ENCODE measurements around the gene GRIN3B. TPM values are rescaled to one million over a fixed set of nuclear protein-coding genes. Genes with fewer than 3 reads are reported as not detected.

GRIN3B gene
- total and polyA plus RNA-seq, 2 of the 4 experiments (the other 2 are of a cell fraction), result under 0.01 to 0.91 TPM

DNA sequence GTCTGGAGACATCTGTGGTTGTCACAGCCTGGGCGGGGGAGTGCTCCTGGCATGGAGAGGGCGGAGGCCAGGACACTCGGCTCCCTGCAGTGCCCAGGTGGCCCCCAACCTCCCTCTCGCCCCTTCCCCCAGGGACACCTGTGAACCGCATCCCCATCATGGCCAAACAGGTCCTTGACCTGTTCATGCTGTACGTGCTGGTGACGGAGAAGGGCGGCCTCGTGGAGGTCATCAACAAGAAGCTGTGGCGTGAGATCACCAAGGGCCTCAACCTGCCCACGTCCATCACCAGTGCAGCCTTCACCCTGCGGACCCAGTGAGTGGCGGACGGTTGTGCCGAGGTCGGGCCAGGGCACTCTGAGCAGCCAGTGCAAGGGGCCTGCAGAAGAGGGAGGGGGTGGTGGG, 36.1 kb upstream of the GRIN3B start:
- H2BK20ac ChIP-seq (ENCODE audit: low read depth, low read length), result no peak overlapping the region
- H2AK5ac ChIP-seq (ENCODE audit: low read depth, low read length), result no peak overlapping the region
- ATAC-seq (ENCODE audit: low read depth) (no peak), DNase-seq (no peak)
- peak overlapping the region; percentile 65 for H2AK9ac ChIP-seq (replicated peaks; ENCODE audit: low read depth, low read length, poor library complexity)
- intact Hi-C loops (cut with micrococcal nuclease) (no loop called here), in situ Hi-C loops (cut with MboI; ENCODE audit: low sequenced_read_pairs) (no loop called here), dilution Hi-C loops (cut with HindIII; ENCODE audit: low sequenced_read_pairs, unreplicated experiment) (no loop called here)
- no peak overlapping the region for H2BK120ac ChIP-seq (ENCODE audit: low read depth, low read length)
- no peak overlapping the region for H3K9ac ChIP-seq (ENCODE audit: low read depth, low read length)
- H3K4me3 ChIP-seq (ENCODE audit: insufficient read depth, low read depth, low read length), result no peak overlapping the region
- no peak overlapping the region for H4K5ac ChIP-seq (ENCODE audit: low read depth, low read length)
- H2AFZ ChIP-seq (replicated peaks; ENCODE audit: low read length, poor library complexity), result no peak overlapping the region
- CTCF ChIA-PET, result no interaction called here
- H3K27me3 ChIP-seq (ENCODE audit: control insufficient read depth, insufficient read depth, low read length), result no peaks in the 10 kb centered on the region
- peaks cover 5% of the 10 kb centered on the region for H3K4me1 ChIP-seq (ENCODE audit: control insufficient read depth, insufficient read depth, low read length)
- no peak overlapping the region for H3K4me2 ChIP-seq (ENCODE audit: low read depth, low read length)
- peaks cover 50 to 77% of the 10 kb centered on the region in 2 experiments for H3K79me1 ChIP-seq (ENCODE audit: low read depth in 1 of 2, low read length in 2 of 2)
- TF ChIP-seq, protein P1, sequence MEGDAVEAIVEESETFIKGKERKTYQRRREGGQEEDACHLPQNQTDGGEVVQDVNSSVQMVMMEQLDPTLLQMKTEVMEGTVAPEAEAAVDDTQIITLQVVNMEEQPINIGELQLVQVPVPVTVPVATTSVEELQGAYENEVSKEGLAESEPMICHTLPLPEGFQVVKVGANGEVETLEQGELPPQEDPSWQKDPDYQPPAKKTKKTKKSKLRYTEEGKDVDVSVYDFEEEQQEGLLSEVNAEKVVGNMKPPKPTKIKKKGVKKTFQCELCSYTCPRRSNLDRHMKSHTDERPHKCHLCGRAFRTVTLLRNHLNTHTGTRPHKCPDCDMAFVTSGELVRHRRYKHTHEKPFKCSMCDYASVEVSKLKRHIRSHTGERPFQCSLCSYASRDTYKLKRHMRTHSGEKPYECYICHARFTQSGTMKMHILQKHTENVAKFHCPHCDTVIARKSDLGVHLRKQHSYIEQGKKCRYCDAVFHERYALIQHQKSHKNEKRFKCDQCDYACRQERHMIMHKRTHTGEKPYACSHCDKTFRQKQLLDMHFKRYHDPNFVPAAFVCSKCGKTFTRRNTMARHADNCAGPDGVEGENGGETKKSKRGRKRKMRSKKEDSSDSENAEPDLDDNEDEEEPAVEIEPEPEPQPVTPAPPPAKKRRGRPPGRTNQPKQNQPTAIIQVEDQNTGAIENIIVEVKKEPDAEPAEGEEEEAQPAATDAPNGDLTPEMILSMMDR (conservative IDR thresholded peaks at IDR 0.05; ENCODE audit: low read depth, low read length), result no peak
- POLR2A ChIA-PET (ENCODE audit: unreplicated experiment), result no interaction called here
- no peak overlapping the region for H3K23ac ChIP-seq (ENCODE audit: low read depth, low read length)
- no peak overlapping the region for H3K56ac ChIP-seq (ENCODE audit: extremely low read depth, insufficient read depth, low read length)
- no peak overlapping the region for H3K27ac ChIP-seq (ENCODE audit: insufficient read depth, low read length)
- no peak overlapping the region for H2BK15ac ChIP-seq (ENCODE audit: low read depth, low read length)
- H3K36me3 ChIP-seq (ENCODE audit: control insufficient read depth, insufficient read depth, low read length), result peaks cover 73% of the 10 kb centered on the region
- no peak overlapping the region for H4K91ac ChIP-seq (ENCODE audit: insufficient read depth, low read depth, low read length)
- WGBS, 2 experiments (ENCODE audit: extremely low coverage in 2 of 2, insufficient read length in 1 of 2), result 95% methylated on average over 16 of the region's 16 CpGs; no CpG with 5 or more reads in 1 of the 2 experiments
- no TSS peak for BruUV-seq (replicated peaks)
- no peak overlapping the region for H4K8ac ChIP-seq (ENCODE audit: low read depth in 2 of 2, low read length in 2 of 2)
- H3K18ac ChIP-seq (ENCODE audit: low read depth, low read length), result no peak overlapping the region
- no peak overlapping the region for H3K4ac ChIP-seq (ENCODE audit: low read depth, low read length)
- peaks cover 6% of the 10 kb centered on the region; the same call in 1 of the 2 replicates for H3K9me1 ChIP-seq (ENCODE audit: insufficient read depth, low read length)
- H3K14ac ChIP-seq (replicated peaks; ENCODE audit: low read depth, low read length), result no peak overlapping the region
- H3K9me3 ChIP-seq (ENCODE audit: control insufficient read depth, insufficient read depth, low read length), result no peaks in the 10 kb centered on the region
- no peak overlapping the region for H2BK5ac ChIP-seq (ENCODE audit: low read depth, low read length, poor library complexity, severe bottlenecking)
- peaks cover 24% of the 10 kb centered on the region; the same call in 1 of the 2 replicates for H4K20me1 ChIP-seq (ENCODE audit: insufficient read depth, low read length)

Measured in IMR-90 (cell line).